OCI-LY1 (cell line): ENCODE measurements around the gene RPS8.

Experiments used
- EZH2 ChIP-seq: fragments of 200-600 bp; sonication (generic), shearing (Covaris generic); IDR thresholded peaks from 2 replicates; pipeline ENCODE4 v1.8.0; 2017; ENCODE audit warnings: borderline replicate concordance, mixed run types, mild to moderate bottlenecking, antibody characterized with exemption, low read length, moderate library complexity, mixed read lengths
- TF ChIP-seq, protein P1 (sequence below): fragments of 200-600 bp; sonication (generic), shearing (Covaris generic); IDR thresholded peaks from 2 replicates; pipeline ENCODE4 v1.5.1; 2017; ENCODE audit warnings: mild to moderate bottlenecking, antibody characterized with exemption, low read length, moderate library complexity, mixed read lengths

DNA sequence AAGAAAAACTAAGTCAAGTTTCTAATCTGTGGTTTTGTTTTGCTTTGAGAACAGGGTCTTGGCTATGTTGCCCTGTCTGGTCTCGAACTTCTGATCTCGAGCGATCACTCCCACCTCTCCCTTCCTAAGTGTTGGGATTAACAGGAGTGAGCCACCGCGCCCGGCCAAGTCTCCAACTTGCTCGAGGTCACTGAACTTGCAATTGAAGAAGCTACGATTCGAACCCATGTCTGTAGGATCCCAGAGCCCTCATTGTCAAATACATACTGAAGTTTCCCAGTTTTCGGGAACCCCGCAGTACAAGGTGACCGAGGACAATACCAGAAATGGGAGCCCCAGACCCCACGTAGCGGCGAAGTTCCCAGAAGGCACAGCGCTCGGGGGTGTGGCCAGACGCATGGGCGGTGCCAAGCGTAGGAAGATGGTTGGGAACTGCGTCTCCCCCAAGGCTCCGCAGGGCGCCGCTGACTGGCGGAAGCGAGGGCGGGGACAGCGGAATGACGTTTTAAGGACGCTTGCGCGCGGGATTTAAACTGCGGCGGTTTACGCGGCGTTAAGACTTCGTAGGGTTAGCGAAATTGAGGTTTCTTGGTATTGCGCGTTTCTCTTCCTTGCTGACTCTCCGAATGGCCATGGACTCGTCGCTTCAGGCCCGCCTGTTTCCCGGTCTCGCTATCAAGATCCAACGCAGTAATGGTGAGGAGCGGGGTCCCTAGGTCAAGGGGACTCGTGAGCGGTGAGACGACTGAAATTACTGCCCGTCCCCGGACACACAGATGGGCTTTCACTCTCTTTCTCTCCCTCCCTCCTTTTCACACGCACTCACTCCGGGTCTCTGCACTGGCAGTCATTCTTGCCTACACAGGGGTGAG is 35.8 kb upstream of the RPS8 start, which contains the start of gene KIF2C:
- TF ChIP-seq, protein P1, sequence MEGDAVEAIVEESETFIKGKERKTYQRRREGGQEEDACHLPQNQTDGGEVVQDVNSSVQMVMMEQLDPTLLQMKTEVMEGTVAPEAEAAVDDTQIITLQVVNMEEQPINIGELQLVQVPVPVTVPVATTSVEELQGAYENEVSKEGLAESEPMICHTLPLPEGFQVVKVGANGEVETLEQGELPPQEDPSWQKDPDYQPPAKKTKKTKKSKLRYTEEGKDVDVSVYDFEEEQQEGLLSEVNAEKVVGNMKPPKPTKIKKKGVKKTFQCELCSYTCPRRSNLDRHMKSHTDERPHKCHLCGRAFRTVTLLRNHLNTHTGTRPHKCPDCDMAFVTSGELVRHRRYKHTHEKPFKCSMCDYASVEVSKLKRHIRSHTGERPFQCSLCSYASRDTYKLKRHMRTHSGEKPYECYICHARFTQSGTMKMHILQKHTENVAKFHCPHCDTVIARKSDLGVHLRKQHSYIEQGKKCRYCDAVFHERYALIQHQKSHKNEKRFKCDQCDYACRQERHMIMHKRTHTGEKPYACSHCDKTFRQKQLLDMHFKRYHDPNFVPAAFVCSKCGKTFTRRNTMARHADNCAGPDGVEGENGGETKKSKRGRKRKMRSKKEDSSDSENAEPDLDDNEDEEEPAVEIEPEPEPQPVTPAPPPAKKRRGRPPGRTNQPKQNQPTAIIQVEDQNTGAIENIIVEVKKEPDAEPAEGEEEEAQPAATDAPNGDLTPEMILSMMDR, result no peak
- TF ChIP-seq EZH2, result no peak
